ENCODE results near the gene NDOR1.

GRCh38 chr9:137237759-137238726 is 32.5 kb downstream of the NDOR1 start:
- TF ChIP-seq EP300 (IDR thresholded peaks at IDR 0.05) = no peak
- no peak for TF ChIP-seq CTCF (IDR thresholded peaks at IDR 0.05)
- no peak for TF ChIP-seq POLR2A (IDR thresholded peaks at IDR 0.05; ENCODE audit: low read depth)
- TF ChIP-seq POLR2AphosphoS5 (IDR thresholded peaks at IDR 0.05) = no peak

Measured in esophagus muscularis mucosa (tissue), 4 donors.